DOHH2 (cell line): ENCODE data around the gene CUL3.

ENCODE experiments used
- H3F3A ChIP-seq: fragments of 200-600 bp; sonication (generic), shearing (Covaris generic); 2 replicates; pipeline ENCODE4 v1.6.0; 2016; ENCODE audit warnings: antibody characterized with exemption, mild to moderate bottlenecking; ENCODE audit not compliant: control insufficient read depth, insufficient read depth
- H3K27ac ChIP-seq: fragments of 200-600 bp; sonication (generic); 2 replicates; pipeline ENCODE4 v1.5.1; 2014; ENCODE audit warnings: low read depth, mild to moderate bottlenecking, low read length, moderate library complexity
- H3K27me3 ChIP-seq: fragments of 200-600 bp; sonication (generic); 2 replicates; pipeline ENCODE4 v1.6.1; 2014; ENCODE audit warnings: mild to moderate bottlenecking, low read length, mixed read lengths; ENCODE audit not compliant: control insufficient read depth
- H3K36me3 ChIP-seq: fragments of 200-600 bp; sonication (generic); 2 replicates; pipeline ENCODE4 v1.6.1; 2014; ENCODE audit warnings: mild to moderate bottlenecking, low read length, moderate library complexity, mixed read lengths; ENCODE audit not compliant: control insufficient read depth
- H3K4me1 ChIP-seq: fragments of 200-600 bp; sonication (generic); 2 replicates; pipeline ENCODE4 v1.6.1; 2014; ENCODE audit warnings: mild to moderate bottlenecking, low read length, mixed read lengths; ENCODE audit not compliant: control insufficient read depth
- H3K4me2 ChIP-seq: fragments of 200-600 bp; sonication (generic); 2 replicates; pipeline ENCODE4 v1.6.0; 2014; ENCODE audit warnings: mild to moderate bottlenecking, low read length, moderate library complexity
- H3K4me3 ChIP-seq: fragments of 200-600 bp; sonication (generic); 2 replicates; pipeline ENCODE4 v1.5.1; 2014; ENCODE audit warnings: mild to moderate bottlenecking, low read length, mixed read lengths
- H3K79me2 ChIP-seq: fragments of 200-600 bp; sonication (generic); 2 replicates; pipeline ENCODE4 v1.6.1; 2014; ENCODE audit warnings: mild to moderate bottlenecking, low read length, mixed read lengths; ENCODE audit not compliant: control insufficient read depth
- H3K9me2 ChIP-seq: fragments of 200-600 bp; sonication (generic); replicated peaks from 2 replicates; pipeline ENCODE4 v1.6.1; 2014; ENCODE audit warnings: mild to moderate bottlenecking, low read length, mixed read lengths; ENCODE audit not compliant: control insufficient read depth
- H3K9me3 ChIP-seq: fragments of 200-600 bp; sonication (generic); 2 replicates; pipeline ENCODE4 v1.6.1; 2014; ENCODE audit warnings: antibody characterized with exemption, low read length, mixed read lengths; ENCODE audit not compliant: control insufficient read depth, insufficient read depth
- H4K20me1 ChIP-seq: fragments of 200-600 bp; sonication (generic); 2 replicates; pipeline ENCODE4 v1.6.0; 2014; ENCODE audit warnings: low read depth, mild to moderate bottlenecking, antibody characterized with exemption, low read length, moderate library complexity; ENCODE audit not compliant: control insufficient read depth, insufficient read depth
- CTCF ChIP-seq: fragments of 200-600 bp; sonication (generic); IDR thresholded peaks from one replicate; pipeline ENCODE4 v1.5.1; 2014; ENCODE audit warnings: antibody characterized with exemption, mild to moderate bottlenecking, low read depth, low read length; ENCODE audit not compliant: poor library complexity, severe bottlenecking
- EZH2phosphoT487 ChIP-seq: fragments of 200-600 bp; sonication (generic); IDR thresholded peaks from 2 replicates; pipeline ENCODE4 v1.6.1; 2017; ENCODE audit warnings: borderline replicate concordance, mild to moderate bottlenecking, antibody characterized with exemption, low read length, moderate library complexity, mixed read lengths

CUL3 gene

GRCh38 chr2:224538561-224539138, 46.5 kb downstream of the CUL3 start:
- Histone ChIP-seq H3F3A (0 out of 2 replicates have a peak, but pooled peaks cover 2% of the 10 kb centered on the region), H3K36me3 (peaks cover 92% of the 10 kb centered on the region), H3K27ac (no peak overlapping the region), H3K9me2 (no peaks in the 10 kb centered on the region), H3K4me2 (no peak overlapping the region), H3K4me1 (peaks cover 12% of the 10 kb centered on the region), H3K4me3 (no peak overlapping the region), H3K79me2 (peaks cover 96% of the 10 kb centered on the region), H4K20me1 (peaks cover 4% of the 10 kb centered on the region; the same call in 1 of the 2 replicates), H3K27me3 (no peaks in the 10 kb centered on the region), H3K9me3 (no peaks in the 10 kb centered on the region)
- no peak for TF ChIP-seq CTCF

GRCh38 chr2:224532931-224533330, 52.2 kb downstream of the CUL3 start:
- Histone ChIP-seq H3K27ac (no peak overlapping the region), H3K9me2 (no peaks in the 10 kb centered on the region), H3K36me3 (peaks cover 75% of the 10 kb centered on the region), H3K27me3 (no peaks in the 10 kb centered on the region), H3K79me2 (peaks cover 95% of the 10 kb centered on the region), H3K4me2 (no peak overlapping the region), H4K20me1 (no peaks in the 10 kb centered on the region; the same call in 1 of the 2 replicates), H3K4me1 (peaks cover 12% of the 10 kb centered on the region), H3K9me3 (no peaks in the 10 kb centered on the region), H3K4me3 (no peak overlapping the region), H3F3A (peaks cover 12% of the 10 kb centered on the region; the same call in 1 of the 2 replicates)
- no peak for TF ChIP-seq EZH2phosphoT487
- TF ChIP-seq CTCF, result no peak

GRCh38 chr2:224532441-224532840, 52.7 kb downstream of the CUL3 start:
- Histone ChIP-seq H3K27ac (no peak overlapping the region), H3K9me3 (no peaks in the 10 kb centered on the region), H3K4me1 (peaks cover 17% of the 10 kb centered on the region), H3K4me2 (no peak overlapping the region), H3K36me3 (peaks cover 77% of the 10 kb centered on the region), H4K20me1 (no peaks in the 10 kb centered on the region; the same call in 1 of the 2 replicates), H3F3A (peaks cover 11% of the 10 kb centered on the region; the same call in 1 of the 2 replicates), H3K27me3 (no peaks in the 10 kb centered on the region), H3K9me2 (no peaks in the 10 kb centered on the region), H3K4me3 (no peak overlapping the region), H3K79me2 (peaks cover 95% of the 10 kb centered on the region)
- TF ChIP-seq CTCF, result no peak
- TF ChIP-seq EZH2phosphoT487, result no peak
